B cell (primary cell): ENCODE measurements around the gene ZBTB47. TPM values are rescaled to one million over a fixed set of nuclear protein-coding genes. Genes with fewer than 3 reads are reported as not detected.

Experiments used
- ATAC-seq: fragments of 200-7000 bp; cut with Tn5 transposase; one replicate; pipeline ENCODE4 v1.10.0; 2021; ENCODE audit warnings: low read depth, mild to moderate bottlenecking, moderate number of reproducible peaks, moderate library complexity
- CTCF ChIA-PET: fragments of 350-600 bp; sonication (Branson Sonifier 250); formaldehyde crosslinking; loops from one replicate; lab custom pipeline; 2021; ENCODE audit warnings: antibody characterized with exemption, inconsistent platforms; lab: Charles Lee
- POLR2A ChIA-PET: fragments of 350-600 bp; sonication (Branson Sonifier 250); formaldehyde crosslinking; loops from one replicate; lab custom pipeline; 2021; ENCODE audit warnings: antibody characterized with exemption; lab: Charles Lee
- DNase-seq: peaks from one replicate; pipeline ENCODE4 v3.0.0; 2013
- H2AFZ ChIP-seq: 2 replicates; pipeline ENCODE4 v1.6.1; 2012; ENCODE audit warnings: mild to moderate bottlenecking, low read depth, low read length; ENCODE audit not compliant: insufficient read depth, poor library complexity, severe bottlenecking
- H3K27ac ChIP-seq, 2 donors: 1 replicate in 1 of 2; 2 replicates in 1 of 2; pipeline ENCODE4 v1.5.1; 2012 to 2013; ENCODE audit warnings: low read length in 2 of 2, mild to moderate bottlenecking in 2 of 2, moderate library complexity in 1 of 2
- H3K27me3 ChIP-seq, 4 experiments: fragments of 200-600 bp in 1 of 4; sonication (generic) in 1 of 4; replicated peaks in 1 of 4; 1 replicate in 2 of 4; 2 replicates in 2 of 4; pipeline versions ENCODE4 v1.6.1 to v1.7.0; 2013 to 2016; ENCODE audit warnings: low read length in 3 of 4, mild to moderate bottlenecking in 2 of 4, mixed read lengths in 1 of 4, moderate library complexity in 1 of 4; ENCODE audit not compliant: insufficient read depth in 4 of 4, control insufficient read depth in 3 of 4; ENCODE audit errors: control extremely low read depth in 1 of 4
- H3K36me3 ChIP-seq, 2 experiments: replicated peaks in 1 of 2; 1 replicate in 1 of 2; 2 replicates in 1 of 2; pipeline versions ENCODE4 v1.6.1 to v1.7.1; 2013; ENCODE audit warnings: low read length in 1 of 2; ENCODE audit not compliant: insufficient read depth in 2 of 2, control insufficient read depth in 1 of 2; ENCODE audit errors: control extremely low read depth in 1 of 2, extremely low read depth in 1 of 2
- H3K4me1 ChIP-seq, 2 donors: fragments of 200-600 bp in 1 of 2; sonication (generic) in 1 of 2; 1 replicate in 1 of 2; 2 replicates in 1 of 2; pipeline versions ENCODE4 v1.5.1 to v1.6.1; 2013 to 2017; ENCODE audit warnings: low read length in 2 of 2; ENCODE audit not compliant: control insufficient read depth in 2 of 2, insufficient read depth in 2 of 2
- H3K4me2 ChIP-seq: replicated peaks from 2 replicates; pipeline ENCODE3; 2012; ENCODE audit warnings: mild to moderate bottlenecking, low read depth, low read length; ENCODE audit not compliant: poor library complexity, severe bottlenecking
- H3K4me3 ChIP-seq, 5 experiments: fragments of 200-600 bp in 1 of 5; sonication (generic) in 1 of 5; 1 replicate in 3 of 5; 2 replicates in 2 of 5; pipeline versions ENCODE4 v1.5.1 to v1.7.0; 2011 to 2016; ENCODE audit warnings: low read length in 4 of 5, mild to moderate bottlenecking in 4 of 5, low read depth in 2 of 5, control low read depth in 1 of 5, moderate library complexity in 1 of 5; ENCODE audit not compliant: insufficient read depth in 1 of 5; ENCODE audit errors: control extremely low read depth in 1 of 5, extremely low read depth in 1 of 5
- H3K79me2 ChIP-seq: fragments of 200-600 bp; sonication (generic); one replicate; pipeline ENCODE4 v1.6.0; 2016; ENCODE audit warnings: low read length; ENCODE audit not compliant: control insufficient read depth, insufficient read depth
- H3K9ac ChIP-seq: fragments of 200-600 bp; sonication (generic); 2 replicates; pipeline ENCODE4 v1.6.1; 2017; ENCODE audit warnings: mild to moderate bottlenecking, low read length, moderate library complexity
- H3K9me3 ChIP-seq, 3 donors: one replicate each; pipeline versions ENCODE4 v1.6.1 to v1.7.1; 2013; ENCODE audit warnings: low read length in 2 of 3; ENCODE audit not compliant: control insufficient read depth in 2 of 3, insufficient read depth in 1 of 3; ENCODE audit errors: control extremely low read depth in 1 of 3
- H4K20me1 ChIP-seq: 2 replicates; pipeline ENCODE4 v1.6.0; 2012; ENCODE audit warnings: mild to moderate bottlenecking, low read length; ENCODE audit not compliant: insufficient read depth, control insufficient read depth, poor library complexity, severe bottlenecking
- H3K27ac Mint-ChIP-seq: one replicate; pipeline ENCODE4 v1.8.0; 2021; ENCODE audit warnings: mixed read lengths
- H3K27me3 Mint-ChIP-seq: one replicate; pipeline ENCODE4 v1.8.0; 2021; ENCODE audit warnings: mixed read lengths
- H3K4me1 Mint-ChIP-seq: one replicate; pipeline ENCODE4 v1.8.0; 2021; ENCODE audit warnings: mixed read lengths
- H3K4me3 Mint-ChIP-seq: one replicate; pipeline ENCODE4 v1.8.0; 2021; ENCODE audit warnings: mixed read lengths
- H3K9me3 Mint-ChIP-seq: one replicate; pipeline ENCODE4 v1.8.0; 2022; ENCODE audit warnings: mixed read lengths; ENCODE audit not compliant: insufficient read depth
- EZH2 ChIP-seq: IDR thresholded peaks from 2 replicates; pipeline ENCODE4 v1.6.1; 2012; ENCODE audit warnings: borderline replicate concordance, low read depth, mild to moderate bottlenecking, moderate library complexity, low read length; ENCODE audit not compliant: insufficient read depth, poor library complexity, severe bottlenecking
- WGBS: methylation state at CpG from one replicate; pipeline ENCODE4 v1.1.5; 2013; ENCODE audit warnings: missing lambda C conversion rate; ENCODE audit not compliant: insufficient coverage; 5-methylcytosine and 5-hydroxymethylcytosine counted together
- intact Hi-C: fragments of 100-400 bp; cut with micrococcal nuclease; formaldehyde crosslinking; loops from one replicate; pipeline ENCODE4 v1.10.0; 2022
- polyA plus RNA-seq: library from polyadenylated mRNA; depleted of rRNA; stranded (reverse); fragments of >200 nt; gene quantifications from 2 replicates; pipeline ENCODE4 v1.2.3, GENCODE V29; 2012
- total RNA-seq, 2 donors: library from RNA; stranded (reverse); fragments of 120-200 nt in 1 of 2; gene quantifications; 1 replicate in 1 of 2; 2 replicates in 1 of 2; pipeline versions ENCODE4 v1.2.3 to v1.2.4, GENCODE V29; 2013 to 2022
- TF ChIP-seq, protein P1 (sequence below): fragments of 200-600 bp; IDR thresholded peaks from one replicate; pipeline ENCODE4 v1.8.0; 2022; ENCODE audit warnings: antibody characterized with exemption, mild to moderate bottlenecking

Gene ZBTB47
- total and polyA plus RNA-seq, 2 donors (not counting 1 experiment from before 2014, with no cell fraction given): 0.34 to 1.6 TPM

DNA sequence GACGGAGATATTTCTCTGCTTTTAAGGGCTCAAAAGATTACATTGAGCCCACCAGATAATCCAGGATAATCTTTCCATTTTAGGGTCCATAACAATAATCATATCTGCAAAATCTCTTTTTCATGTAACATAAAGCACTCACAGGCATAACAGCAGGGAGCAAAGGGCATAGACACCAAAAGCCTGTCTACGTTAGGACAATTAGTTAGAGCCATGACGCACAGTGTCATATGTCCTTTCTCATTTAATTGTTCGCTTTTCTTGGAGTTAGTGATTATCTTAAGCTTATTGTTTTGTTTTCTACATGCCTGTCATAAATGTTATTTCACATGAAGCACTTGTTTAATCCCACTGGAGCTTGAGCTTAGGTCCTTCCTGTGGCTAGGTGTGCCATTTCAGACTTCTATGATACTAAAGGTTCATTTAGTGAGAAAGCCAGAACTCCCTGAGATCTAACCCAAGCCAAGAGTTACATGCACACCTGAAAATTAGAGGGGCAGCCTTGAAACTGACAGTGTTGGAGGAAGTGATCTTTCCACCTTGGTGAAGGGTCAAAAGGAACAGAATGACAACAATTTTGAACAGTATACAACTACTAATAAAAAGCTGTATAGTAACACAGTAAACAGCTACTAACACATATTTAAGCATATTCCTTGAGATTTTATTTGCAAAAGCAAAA, 60.8 kb downstream of the ZBTB47 start:
- no peaks in the 10 kb centered on the region for H3K9me3 ChIP-seq
- ChIA-PET CTCF (interaction anchor here (1.0 kb wide), 1 partner anchor 175 kb away, joined by 3 read pairs; no protein-coding TSS in a partner anchor), POLR2A (no interaction called here)
- no peaks in the 10 kb centered on the region for H3K36me3 ChIP-seq
- intact Hi-C loops: no loop called here
- no peaks in the 10 kb centered on the region for H3K27me3 ChIP-seq
- H3K9ac ChIP-seq: no peak overlapping the region
- H4K20me1 ChIP-seq: no peaks in the 10 kb centered on the region
- H3K4me1 Mint-ChIP-seq: peaks cover 18% of the 10 kb centered on the region
- no peaks in the 10 kb centered on the region for H3K9me3 Mint-ChIP-seq
- H3K27me3 Mint-ChIP-seq: peaks cover 4% of the 10 kb centered on the region
- H3K4me2 ChIP-seq: no peak overlapping the region
- no peak overlapping the region for H3K4me3 ChIP-seq
- no peak overlapping the region for H3K27ac ChIP-seq
- 57% methylated on average over 1 of the region's 4 CpGs for WGBS
- no peak overlapping the region for H2AFZ ChIP-seq
- no peaks in the 10 kb centered on the region for H3K79me2 ChIP-seq
- DNase-seq (no peak), ATAC-seq (no peak)
- TF ChIP-seq, protein P1, sequence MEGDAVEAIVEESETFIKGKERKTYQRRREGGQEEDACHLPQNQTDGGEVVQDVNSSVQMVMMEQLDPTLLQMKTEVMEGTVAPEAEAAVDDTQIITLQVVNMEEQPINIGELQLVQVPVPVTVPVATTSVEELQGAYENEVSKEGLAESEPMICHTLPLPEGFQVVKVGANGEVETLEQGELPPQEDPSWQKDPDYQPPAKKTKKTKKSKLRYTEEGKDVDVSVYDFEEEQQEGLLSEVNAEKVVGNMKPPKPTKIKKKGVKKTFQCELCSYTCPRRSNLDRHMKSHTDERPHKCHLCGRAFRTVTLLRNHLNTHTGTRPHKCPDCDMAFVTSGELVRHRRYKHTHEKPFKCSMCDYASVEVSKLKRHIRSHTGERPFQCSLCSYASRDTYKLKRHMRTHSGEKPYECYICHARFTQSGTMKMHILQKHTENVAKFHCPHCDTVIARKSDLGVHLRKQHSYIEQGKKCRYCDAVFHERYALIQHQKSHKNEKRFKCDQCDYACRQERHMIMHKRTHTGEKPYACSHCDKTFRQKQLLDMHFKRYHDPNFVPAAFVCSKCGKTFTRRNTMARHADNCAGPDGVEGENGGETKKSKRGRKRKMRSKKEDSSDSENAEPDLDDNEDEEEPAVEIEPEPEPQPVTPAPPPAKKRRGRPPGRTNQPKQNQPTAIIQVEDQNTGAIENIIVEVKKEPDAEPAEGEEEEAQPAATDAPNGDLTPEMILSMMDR: no peak
- TF ChIP-seq EZH2: no peak
- no peak overlapping the region for H3K4me3 Mint-ChIP-seq
- no peak overlapping the region for H3K27ac Mint-ChIP-seq
- peaks cover 15 to 16% of the 10 kb centered on the region in 2 donors for H3K4me1 ChIP-seq

Other genes starting within 250 kb of the ZBTB47 start
- not detected in 2 replicates for gene LYZL4, start 243.1 kb upstream of the ZBTB47 start, total RNA-seq
- not detected in 2 replicates for gene LYZL4, start 243.1 kb upstream of the ZBTB47 start, polyA plus RNA-seq
- gene VIPR1, start 151.1 kb upstream of the ZBTB47 start, total RNA-seq: 5.8 and 8.3 TPM in 2 replicates
- 0.79 and 8.0 TPM in 2 replicates for gene VIPR1, start 151.1 kb upstream of the ZBTB47 start, polyA plus RNA-seq
- gene SEC22C, start 71.7 kb upstream of the ZBTB47 start, total RNA-seq: 44.8 and 51.4 TPM in 2 replicates
- 19.2 and 30.6 TPM in 2 replicates for gene SEC22C, start 71.7 kb upstream of the ZBTB47 start, polyA plus RNA-seq
- gene SS18L2, start 62.8 kb upstream of the ZBTB47 start, total RNA-seq: 42.0 and 50.8 TPM in 2 replicates
- gene SS18L2, start 62.8 kb upstream of the ZBTB47 start, polyA plus RNA-seq: 69.4 and 91.7 TPM in 2 replicates
- gene NKTR, start 53.0 kb upstream of the ZBTB47 start, total RNA-seq: 227 and 233 TPM in 2 replicates
- gene NKTR, start 53.0 kb upstream of the ZBTB47 start, polyA plus RNA-seq: 58.0 and 106 TPM in 2 replicates
- gene KLHL40, start 31.8 kb downstream of the ZBTB47 start, total RNA-seq: not detected in 2 replicates
- not detected in 2 replicates for gene KLHL40, start 31.8 kb downstream of the ZBTB47 start, polyA plus RNA-seq
- gene HHATL, start 49.1 kb downstream of the ZBTB47 start, total RNA-seq: not detected in 2 replicates
- not detected in 2 replicates for gene HHATL, start 49.1 kb downstream of the ZBTB47 start, polyA plus RNA-seq
- 1.9 and 2.5 TPM in 2 replicates for gene CCDC13, start 119.6 kb downstream of the ZBTB47 start, total RNA-seq
- 0.53 and 1.5 TPM in 2 replicates for gene CCDC13, start 119.6 kb downstream of the ZBTB47 start, polyA plus RNA-seq
- gene HIGD1A, start 150.8 kb downstream of the ZBTB47 start, total RNA-seq: 16.5 and 18.4 TPM in 2 replicates
- 14.2 and 19.3 TPM in 2 replicates for gene HIGD1A, start 150.8 kb downstream of the ZBTB47 start, polyA plus RNA-seq
- gene ACKR2, start 155.7 kb downstream of the ZBTB47 start, total RNA-seq: 1.1 and 1.7 TPM in 2 replicates
- gene ACKR2, start 155.7 kb downstream of the ZBTB47 start, polyA plus RNA-seq: 0.31 and 0.35 TPM in 2 replicates
- gene CYP8B1, start 222.2 kb downstream of the ZBTB47 start, total RNA-seq: not detected in 2 replicates
- not detected in 2 replicates for gene CYP8B1, start 222.2 kb downstream of the ZBTB47 start, polyA plus RNA-seq